Globus pallidus (tissue), 1 donor: Measurements from ENCODE around the gene ELOVL2.
A peak's percentile ranks its signal among the peaks of the same experiment; 100 is the strongest.
"Not testable (repeated sequence)": the region's sequence is repeated elsewhere in the genome, so short reads cannot be mapped to it uniquely, and the experiment has no call there.

ENCODE experiments used
- DNase-seq: peaks from one replicate; pipeline ENCODE4 v3.0.0-alpha.2; 2015; ENCODE audit warnings: low spot score

ELOVL2 gene, protein sequence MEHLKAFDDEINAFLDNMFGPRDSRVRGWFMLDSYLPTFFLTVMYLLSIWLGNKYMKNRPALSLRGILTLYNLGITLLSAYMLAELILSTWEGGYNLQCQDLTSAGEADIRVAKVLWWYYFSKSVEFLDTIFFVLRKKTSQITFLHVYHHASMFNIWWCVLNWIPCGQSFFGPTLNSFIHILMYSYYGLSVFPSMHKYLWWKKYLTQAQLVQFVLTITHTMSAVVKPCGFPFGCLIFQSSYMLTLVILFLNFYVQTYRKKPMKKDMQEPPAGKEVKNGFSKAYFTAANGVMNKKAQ

DNA sequence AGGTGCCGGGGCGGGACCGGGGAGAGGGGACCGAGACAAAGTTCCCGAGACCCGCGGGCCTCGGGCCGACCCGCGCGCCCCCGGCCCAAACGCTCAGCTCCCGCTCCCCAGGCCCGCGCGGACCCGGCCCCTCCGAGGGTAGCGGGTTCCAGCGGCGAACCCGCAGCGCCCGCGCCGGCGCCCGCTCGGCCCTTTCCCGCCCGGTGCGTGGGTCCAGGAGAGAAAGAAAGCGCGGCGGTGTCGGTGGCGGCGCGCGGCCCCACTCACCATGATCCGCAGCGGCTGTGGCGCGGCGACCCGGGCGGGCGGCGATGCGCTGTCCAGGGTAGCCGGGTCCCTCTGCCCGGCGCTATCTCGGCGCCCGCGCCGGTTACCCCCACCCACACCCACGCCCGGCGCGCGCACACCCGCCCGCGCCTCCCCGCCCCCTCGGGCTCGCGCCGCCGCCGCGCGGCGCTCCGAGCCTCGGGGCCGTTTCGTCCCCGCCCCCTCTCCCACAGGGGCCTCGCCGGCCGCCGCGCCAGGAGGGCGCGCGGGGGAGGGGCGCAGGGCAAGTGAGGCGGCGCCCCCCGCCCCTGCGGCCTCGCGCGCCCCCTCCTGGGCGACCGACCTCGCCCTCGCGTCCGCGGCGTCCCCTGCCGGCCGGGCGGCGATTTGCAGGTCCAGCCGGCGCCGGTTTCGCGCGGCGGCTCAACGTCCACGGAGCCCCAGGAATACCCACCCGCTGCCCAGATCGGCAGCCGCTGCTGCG, at the start of gene ELOVL2:
ELOVL2 (minus strand) TSS at position 345 of the 751 bp plus-strand sequence; CDS start at position 270, 75 bp downstream.
- no peak for DNase-seq

DNA sequence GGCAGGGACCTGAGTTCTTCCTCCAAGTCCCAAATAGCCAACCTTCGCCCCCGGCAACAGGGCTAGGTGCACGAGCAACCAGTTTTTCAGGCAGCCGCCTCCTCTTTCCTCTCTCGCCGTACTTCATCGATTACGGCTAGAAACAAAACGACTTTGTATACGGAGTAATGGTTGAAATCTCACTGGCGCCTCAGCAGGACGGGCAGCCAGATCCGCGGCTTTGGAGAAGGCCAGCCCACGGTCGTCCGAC, 49.2 kb upstream of the ELOVL2 start:
- no peak for DNase-seq

DNA sequence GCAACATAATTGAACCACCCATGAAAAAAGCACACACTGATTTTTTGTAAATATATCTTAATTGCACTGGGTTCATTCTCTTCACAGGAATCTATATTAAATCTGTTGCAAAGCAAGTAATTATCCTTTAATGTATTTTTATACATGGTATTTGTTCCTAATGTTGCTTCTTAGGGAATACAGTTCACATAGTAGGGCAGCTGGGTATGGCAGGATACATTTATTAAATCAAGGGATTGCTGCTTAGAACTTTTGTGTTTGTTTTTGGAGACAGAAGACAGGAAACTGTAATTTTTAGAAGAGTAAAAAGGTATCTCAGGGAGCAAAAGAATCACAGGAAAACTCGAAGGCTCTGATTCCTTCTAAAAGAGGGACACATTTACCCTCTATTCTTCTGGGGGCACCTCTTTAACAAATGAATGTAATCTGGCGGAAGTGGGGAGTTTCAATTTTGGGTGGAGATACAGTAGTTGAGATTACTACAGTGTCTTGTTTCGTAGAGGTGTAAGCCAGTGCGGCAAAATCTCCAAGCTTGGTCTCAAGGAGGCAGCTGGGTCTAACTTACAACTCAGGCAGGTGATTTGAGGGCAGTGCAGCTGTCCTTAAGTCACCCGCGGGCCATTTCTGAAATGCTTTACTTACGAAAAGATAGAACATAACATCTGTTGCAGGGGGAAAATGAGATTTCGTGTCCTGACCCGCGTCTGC, 48.7 kb upstream of the ELOVL2 start:
- DNase-seq = no peak

DNA sequence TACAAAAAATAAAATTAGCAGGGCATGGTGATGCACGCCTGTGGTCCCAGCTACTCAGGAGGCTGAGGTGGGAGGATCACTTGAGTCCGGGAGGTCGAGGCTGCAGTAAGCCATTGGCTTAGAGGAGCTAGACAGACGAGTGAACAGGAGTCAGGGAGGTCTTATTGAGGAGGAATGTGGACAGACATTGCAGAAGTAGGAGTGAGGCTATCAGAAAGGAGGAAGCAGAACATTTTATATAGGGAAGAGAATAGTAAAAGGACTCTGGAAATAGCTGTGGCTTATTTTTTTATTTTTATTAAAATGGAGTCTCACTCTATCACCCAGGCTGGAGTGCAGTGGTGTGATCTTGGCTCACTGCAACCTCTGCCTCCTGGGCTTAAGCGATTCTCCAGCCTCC, 47.0 kb upstream of the ELOVL2 start:
- DNase-seq = not testable (repeated sequence)

DNA sequence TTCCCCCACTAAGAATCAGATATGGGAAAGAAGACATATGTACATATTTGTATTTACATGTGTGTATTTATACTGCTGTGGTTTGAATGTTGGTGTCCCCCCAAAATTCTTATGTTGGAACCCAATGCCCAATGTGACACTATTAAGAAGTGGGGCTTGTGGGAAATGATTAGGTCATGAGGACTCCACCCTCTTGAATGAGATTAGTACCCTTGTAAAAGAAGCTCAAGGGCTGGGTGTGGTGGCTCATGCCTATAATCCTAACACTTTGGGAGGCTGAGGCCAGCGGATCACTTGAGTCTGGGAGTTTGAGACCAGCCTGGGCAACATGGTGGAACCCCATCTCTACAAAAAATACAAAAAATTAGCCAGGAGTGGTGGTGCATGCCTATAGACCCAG, 45.6 kb upstream of the ELOVL2 start:
- no peak for DNase-seq

DNA sequence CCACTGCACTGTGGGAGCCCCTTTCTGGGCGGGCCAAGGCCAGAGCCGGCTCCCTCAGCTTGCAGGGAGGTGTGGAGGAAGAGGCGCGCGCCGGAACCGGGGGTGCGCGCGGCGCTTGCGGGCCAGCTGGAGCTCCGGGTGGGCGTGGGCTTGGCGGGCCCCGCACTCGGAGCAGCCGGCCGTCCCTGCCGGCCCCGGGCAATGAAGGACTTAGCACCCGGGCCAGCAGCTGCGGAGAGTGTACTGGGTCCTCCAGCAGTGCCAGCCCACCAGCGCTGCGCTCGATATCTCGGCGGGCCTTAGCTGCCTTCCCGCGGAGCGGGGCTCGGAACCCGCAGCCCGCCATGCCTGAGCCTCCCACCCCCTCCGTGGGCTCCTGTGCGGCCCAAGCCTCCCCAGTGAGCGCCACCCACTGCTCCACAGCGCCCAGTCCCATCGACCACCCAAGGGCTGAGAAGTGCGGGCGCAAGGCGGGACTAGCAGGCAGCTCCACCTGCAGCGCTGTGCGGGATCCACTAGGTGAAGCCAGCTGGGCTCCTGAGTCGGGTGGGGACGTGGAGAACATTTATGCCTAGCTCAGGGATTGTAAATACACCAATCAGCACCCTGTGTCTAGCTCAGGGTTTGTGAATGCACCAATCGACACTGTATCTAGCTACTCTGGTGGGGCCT, 43.2 kb upstream of the ELOVL2 start:
- DNase-seq = not testable (repeated sequence)

DNA sequence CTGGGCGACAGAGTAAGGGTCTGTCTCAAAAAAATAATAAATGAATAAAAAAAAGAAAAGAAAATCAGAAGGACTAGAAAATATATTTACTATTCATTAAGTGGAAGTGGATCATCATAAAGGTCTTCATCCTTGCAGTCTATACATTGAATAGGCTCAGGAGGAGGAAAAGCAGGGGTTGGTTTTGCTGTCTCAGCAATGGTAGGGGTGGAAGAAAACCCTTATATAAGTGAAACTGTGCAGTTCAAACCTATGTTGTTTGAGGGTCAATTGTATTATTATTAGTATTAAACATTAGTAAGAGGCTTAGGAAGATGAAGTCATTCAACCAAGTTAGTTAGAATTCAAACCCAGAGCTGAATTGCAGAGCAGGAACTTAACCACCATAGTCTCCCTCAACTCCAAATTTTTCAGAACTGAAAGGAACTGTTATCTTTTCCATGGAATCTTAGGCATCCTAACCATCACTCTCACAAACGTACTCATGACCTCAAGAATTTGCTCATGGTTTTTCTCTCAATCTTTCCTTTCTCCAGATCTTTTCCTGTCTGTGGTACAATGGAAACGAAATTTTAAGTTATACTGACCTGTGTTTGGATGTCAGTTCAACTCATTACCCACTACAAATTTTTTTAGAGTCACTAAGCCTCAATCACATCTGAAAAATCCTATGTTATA, 41.8 kb upstream of the ELOVL2 start:
- no peak for DNase-seq

DNA sequence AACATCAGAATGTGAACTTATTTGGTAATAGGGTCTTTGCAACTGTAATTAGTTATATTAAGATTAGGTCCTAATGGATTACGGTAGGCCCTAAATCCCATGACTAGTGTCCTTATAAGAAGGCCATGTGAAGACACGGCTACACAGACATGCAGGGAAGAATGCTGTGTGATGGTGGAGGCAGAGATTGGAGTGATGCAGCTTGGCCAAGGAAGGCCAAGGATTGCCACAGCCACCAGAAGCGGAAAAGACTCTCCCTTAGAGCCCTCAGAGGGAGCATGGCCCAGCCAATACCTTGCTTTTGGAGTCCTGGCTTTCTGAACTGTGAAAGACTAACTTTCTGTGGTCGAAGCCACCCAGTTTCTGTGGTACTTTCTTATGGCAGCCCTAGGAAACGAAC, 39.9 kb upstream of the ELOVL2 start:
- no peak for DNase-seq

DNA sequence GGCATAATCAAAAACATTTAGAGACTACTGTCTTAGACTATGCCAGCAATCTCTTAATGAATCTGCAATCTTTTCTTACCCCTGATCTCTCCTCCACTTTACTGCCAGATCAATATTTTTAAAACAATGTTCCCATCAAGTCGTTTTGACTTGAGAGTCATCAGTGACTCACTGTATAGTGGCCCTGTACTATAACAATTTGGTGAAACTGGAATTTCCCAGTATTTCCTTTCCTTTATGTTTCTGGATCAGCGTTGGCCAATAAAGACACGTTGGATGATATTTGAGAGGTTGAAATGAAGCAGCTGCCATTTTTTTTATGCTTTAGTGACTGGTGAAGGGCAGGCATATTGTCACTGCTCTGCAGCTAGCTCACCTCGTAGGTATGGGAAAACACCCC, 39.4 kb upstream of the ELOVL2 start:
- no peak for DNase-seq

DNA sequence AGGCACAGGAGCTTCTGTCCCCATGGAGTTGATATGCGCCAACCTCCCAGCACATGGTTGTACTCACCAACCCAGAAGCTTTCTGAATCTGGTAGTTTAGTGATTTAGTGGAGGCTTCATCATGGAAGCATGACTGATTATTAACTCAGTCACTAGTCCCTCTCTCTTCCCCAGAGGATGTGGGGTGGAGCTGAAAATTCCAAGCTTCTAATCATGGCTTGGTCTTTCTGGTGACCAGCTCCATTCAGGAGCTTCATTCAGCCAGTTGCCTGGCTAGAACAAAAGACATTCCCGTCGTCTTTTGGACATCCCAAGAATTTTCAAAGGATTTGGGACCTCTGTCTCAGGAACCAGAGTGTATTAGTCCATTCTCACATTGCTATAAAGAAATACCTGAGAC, 36.2 kb upstream of the ELOVL2 start:
- no peak for DNase-seq

DNA sequence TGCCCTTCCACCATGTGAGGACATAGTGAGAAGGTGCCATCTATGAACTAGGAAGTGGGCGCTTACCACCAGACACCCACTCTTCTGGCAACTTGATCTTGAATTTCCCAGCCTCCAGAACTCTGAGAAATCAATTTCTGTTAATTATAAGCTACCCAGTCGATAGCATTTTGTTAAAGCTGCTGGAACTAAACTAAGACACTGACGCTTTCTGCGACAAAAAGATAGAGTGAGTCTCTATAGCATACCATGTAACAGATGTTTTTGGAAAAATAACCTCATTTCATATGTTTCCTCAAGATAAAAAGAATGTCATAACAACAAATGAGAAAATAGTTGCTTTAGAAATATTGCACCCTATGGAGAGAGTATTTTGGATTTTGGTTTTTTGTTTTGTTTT, 34.2 kb upstream of the ELOVL2 start:
- no peak for DNase-seq

DNA sequence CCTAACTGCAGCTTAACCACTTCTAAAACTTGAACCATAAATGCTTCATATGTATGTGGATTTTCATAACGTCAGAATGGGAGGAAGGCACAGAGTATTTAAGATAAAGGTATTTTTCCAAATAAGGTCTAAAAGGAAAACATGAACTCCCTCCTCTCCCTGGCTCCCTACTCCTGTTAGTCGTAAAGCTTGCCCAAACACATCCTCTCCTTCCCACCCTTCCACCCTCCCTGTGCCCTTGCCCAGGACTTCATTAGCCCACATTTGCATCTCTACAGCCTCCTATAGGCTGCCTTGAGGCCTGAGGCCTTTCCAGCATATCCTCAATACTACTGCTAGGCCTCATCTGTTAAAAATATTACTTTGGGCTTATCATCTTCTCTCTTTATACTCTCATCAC, 32.4 kb upstream of the ELOVL2 start:
- DNase-seq = no peak

DNA sequence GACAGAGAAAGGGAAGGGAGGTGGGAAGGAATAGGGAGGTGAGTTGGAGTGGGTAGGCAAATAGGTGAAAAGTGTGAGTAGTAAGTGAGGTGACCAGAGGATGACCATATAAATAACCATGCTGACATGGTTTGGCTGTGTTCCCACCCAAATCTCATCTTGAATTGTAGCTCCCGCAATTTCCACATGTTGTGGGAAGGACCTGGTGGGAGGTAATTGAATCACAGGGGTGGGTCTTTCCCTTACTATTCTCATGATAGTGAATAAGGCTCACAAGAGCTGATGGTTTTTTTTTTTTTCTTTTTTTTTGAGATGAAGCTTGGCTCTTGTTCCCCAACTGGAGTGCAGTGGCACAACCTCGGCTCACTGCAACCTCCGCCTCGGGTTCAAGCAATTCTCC, 28.0 kb upstream of the ELOVL2 start:
- DNase-seq = no peak

DNA sequence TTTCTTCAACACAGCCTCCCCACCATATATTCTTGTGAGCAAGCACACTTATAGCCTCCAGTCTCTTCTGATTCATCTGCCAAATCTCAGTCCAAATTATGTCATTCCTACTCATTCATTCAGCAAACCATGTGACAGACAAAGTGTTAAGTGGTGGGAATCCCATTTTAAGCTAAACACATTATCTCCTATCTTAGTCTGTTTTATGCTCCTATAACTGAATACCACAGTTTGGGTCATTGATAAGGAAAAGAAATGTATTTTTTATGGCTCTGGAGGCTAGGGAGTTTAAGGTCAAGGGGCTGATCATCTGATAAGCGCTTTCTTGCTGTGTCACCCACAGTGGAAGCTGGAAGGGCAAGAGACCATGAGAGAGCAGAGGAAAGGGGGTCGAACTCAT, 25.7 kb upstream of the ELOVL2 start:
- DNase-seq = no peak

DNA sequence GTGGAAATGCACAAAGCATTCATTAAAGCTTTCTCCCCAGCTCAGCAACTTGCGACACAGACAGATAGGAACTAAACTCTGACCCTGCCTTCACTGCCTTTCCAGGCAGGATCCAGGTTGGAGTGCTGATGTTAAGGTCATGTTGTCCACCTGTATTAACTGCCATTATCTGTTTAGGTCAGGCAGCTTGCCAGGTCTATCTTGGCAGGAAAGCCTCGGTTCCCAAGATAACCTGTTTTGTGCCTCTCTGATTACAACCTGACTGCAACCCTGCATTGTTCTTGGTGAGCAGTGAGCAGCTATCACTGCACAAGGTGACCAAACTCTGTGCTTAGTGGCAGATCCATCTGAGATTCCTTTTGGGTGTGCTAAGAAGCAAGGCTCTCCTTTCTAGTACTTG, 23.2 kb upstream of the ELOVL2 start:
- DNase-seq = no peak

DNA sequence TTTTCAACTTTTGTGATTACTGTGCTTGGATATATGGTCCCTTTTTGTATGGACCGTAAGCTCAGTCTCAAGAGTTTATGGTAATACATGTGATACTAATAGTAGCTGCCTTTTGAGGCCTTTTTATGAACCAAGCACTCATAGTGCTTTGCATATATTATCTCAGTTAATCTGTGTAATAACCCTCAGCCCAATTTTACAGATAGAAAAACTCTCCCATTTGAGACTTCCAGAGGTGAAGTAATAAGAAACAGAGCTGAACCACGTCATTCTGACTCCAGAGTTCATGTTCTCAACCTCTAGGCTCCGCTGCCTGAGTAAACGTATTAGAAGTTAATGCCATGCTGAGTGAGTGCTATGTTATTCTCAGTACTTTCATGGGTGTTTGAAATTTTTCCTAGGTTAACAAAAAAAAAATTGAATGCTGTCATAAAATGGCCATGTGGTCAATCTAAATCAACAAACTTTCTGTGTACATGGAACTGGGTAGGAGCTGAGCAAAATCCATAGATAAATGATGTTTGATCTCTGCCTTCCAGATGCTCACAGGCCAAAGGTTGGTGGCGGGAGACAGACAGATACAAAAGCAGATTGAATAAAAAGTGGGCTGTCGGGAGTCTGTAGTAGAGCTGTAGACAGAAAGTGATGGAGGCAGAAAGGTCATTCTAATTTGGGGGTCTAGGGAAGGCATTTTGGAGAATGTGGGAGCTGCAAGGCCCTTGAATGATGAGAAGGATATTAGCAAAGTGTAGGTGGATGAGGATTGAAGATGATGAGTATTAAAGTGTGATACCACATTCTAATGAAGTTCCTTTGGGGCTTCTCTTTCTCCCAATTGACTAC, 22.6 kb upstream of the ELOVL2 start:
- DNase-seq = no peak

DNA sequence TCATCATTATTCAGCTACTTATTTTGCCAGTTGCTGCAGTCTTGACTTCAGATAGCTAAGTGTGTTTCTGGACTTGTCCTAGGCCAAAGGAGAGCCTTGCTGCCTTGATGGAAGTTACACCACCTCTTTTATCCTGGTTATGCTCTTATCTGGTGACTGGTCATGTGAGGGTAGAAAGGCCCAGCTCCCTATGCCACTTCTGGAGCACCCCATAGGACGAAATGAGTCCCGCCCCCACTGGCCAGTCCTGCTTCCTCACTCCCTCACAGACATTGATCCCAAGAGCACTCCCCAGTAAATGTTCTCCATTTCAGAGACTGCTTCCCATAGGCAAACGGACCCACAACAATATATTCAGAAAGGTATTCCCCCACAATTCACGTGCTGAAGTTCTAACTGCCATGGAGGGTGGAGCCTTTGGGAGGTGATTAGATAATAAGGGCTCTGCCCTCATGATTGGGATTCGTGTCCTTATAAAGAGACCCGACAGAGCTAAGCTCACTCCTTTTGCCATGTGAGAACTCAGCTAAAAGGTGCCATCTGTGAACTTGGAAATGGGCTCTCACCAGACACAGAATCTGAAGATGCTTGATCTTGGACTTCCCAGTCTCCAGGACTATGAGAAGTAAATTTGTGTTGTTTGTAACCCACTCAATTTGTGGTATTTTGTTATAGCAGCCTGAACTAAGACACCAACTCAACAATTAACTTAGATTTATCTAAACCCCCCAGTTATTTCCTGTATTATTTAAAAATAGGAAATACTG, 21.5 kb upstream of the ELOVL2 start:
- DNase-seq = no peak

DNA sequence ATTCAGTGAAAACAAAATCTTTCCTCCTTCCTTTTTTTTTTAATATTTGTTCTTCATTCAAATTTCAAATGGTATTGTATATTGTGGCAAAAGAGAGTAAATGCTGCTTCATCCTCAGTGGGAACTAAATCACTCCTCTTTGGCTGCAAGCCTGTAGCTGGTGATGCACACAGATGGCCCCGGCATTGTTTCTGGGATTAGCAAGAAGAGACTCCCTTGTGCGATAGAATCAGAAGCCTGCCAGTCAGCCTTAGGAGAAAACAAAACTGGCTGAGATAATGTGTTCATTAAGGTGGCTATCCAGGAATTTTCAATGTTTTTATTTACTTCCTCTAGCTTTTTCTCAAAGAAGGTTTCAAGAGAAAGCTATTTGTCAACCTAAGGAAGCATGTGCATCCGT, 20.7 kb upstream of the ELOVL2 start:
- DNase-seq = peak; percentile 72

DNA sequence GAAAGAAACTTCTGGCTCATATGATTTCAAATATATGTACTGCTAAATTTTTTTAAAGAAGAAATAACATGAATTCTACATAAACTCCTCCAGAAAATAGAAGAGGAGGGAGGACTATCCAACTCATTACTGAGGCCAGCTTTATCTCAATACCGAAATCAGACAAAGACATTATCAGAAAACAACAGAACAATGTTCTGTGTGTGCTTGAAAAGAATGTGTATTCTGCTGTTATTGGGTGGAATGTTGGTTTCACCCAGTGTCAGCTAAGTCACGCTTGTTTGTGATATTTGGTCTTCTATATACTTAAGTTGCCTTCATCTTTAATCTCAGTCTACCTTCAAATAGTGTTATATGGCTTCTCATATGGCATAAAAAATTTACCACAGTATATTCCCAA, 18.6 kb upstream of the ELOVL2 start:
- DNase-seq = peak; percentile 43

DNA sequence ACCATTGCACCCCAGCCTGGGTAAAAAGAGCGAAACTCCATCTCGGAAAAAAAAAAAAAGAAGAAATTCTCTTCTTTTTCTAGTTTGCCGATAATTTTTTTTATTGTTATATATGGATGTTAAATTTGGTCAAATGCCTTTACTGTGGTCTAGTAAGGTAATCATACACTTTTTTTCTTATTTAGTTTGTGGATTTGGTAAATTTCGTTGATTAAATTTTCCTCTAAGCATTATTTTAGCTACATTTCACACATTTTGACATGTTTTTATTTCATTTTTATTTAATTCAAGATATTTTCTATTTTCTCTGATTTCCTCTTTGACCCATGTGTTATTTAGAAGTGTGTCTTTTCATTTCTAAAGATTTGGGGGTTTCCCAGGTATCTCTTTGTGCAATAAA, 18.0 kb upstream of the ELOVL2 start:
- DNase-seq = no peak

DNA sequence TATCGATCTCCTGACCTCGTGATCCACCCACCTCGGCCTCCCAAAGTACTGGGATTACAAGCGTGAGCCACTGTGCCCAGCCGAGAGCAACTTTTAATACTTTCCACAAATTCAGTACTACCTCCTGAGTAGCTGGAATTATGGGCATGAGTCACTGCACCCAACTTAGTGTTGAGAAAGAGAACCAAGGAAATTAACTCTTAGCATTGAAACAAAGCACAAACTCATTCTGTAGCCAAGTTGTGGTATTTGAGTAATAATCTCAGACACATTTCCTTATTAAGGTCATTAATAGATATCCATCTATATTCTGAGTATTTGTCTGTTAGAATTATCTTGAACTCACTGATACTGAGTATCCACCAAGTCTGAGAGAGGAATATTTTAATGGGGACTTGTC, 14.3 kb upstream of the ELOVL2 start:
- DNase-seq = no peak
